Fibroblast of pulmonary artery (primary cell): ENCODE measurements around the gene HOMER2.

Source experiments
- DNase-seq: peaks from one replicate; pipeline ENCODE4 v3.0.0-alpha.2; 2010; ENCODE audit warnings: low read depth
- H3K4me3 ChIP-seq: replicated peaks from 2 replicates; pipeline ENCODE4 v1.5.1; 2011; ENCODE audit warnings: low read depth, mild to moderate bottlenecking, control low read depth, low read length, moderate library complexity
- CTCF ChIP-seq: IDR thresholded peaks from 2 replicates; pipeline ENCODE4 v1.5.1; 2011; ENCODE audit warnings: mild to moderate bottlenecking, control low read depth, low read length, inconsistent platforms; ENCODE audit errors: missing control alignments

Gene HOMER2

DNA sequence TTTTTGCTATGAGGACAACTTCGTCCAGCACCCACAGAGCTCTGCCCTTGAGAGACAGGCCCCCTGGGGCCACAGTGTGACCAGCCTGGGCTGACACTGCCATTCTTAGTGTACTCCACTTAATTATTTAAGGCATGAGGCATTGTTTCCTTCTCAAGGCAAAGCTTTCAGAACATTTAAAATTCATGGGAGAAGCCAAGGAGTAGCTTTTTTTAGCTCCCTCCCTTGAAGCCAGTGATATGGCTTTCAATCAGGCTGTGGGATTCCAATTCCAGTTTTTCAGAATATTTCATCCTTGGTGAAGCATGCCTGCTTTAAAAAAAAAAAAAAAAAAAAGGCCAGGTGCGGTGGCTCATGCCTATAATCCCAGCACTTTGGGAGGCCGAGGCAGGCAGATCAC lies 21.3 kb downstream of the HOMER2 start:
- no peak for DNase-seq
- TF ChIP-seq CTCF = no peak
- H3K4me3 ChIP-seq = no peak overlapping the region

- no peak for DNase-seq
- no peak for TF ChIP-seq CTCF
- H3K4me3 ChIP-seq = no peak overlapping the region
Measured at GRCh38 chr15:82930461-82930860, 22.1 kb downstream of the HOMER2 start.

- no peak overlapping the region for H3K4me3 ChIP-seq
- no peak for DNase-seq
- TF ChIP-seq CTCF = no peak
Measured at GRCh38 chr15:82928711-82929110, 23.8 kb downstream of the HOMER2 start.

DNA sequence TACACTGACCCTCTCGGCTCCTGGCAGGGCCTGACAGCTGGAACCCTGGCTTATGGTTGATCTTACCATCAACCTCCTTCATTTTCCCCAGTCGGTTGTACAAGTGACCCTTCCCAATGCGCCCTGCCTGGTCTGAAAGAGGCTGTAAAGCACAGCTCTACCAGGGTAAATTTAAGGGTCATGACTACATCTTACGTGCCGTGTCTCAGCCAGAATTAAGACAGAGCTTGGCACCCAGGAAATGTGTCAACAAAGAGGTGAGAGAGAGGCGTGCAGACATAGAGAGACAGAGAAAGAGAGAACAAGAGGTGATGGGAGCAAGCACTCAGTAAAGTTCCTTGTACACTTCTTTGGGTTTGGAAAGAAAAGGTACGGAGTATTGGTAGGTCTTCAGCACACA lies 28.8 kb downstream of the HOMER2 start:
- no peak for TF ChIP-seq CTCF
- no peak for DNase-seq
- no peak overlapping the region for H3K4me3 ChIP-seq

DNA sequence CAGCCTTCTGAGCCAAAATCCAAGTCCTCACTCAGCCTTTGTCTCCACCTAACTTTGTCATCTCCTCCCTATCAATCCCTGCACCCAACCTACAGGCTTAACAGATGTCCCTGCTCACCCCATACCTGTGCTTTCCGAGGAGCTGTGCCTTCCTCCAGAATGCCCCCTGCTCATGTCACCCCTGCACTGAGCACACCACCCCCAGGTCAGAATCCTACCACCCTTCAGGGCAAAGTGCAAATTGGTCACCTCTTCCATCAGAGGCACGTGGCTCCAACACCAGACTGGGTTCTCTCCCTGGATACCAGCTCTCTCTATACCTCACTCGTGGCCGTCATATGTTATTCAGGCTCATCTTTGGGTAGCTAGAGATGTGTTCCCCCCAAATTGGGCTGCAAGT lies 29.8 kb downstream of the HOMER2 start:
- DNase-seq = no peak
- H3K4me3 ChIP-seq = no peak overlapping the region
- no peak for TF ChIP-seq CTCF

DNA sequence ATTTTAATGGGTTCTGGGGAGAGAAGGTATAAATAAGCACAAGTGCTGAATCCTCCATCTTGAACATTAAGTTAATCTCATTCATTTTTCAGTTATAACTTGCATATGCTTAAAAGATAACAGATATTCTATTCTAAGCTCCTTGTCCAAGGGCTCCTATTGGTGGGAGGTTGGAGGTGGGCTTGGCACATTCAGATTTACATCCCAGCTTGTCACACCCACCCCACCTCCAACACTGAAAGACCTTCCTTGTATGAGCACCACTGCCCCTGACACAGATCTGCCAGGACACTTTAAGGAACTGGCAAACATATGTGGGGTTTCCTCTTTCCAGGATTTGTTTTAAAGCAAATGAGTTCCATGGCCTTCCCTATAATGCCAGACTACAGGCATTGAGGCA lies 30.6 kb downstream of the HOMER2 start:
- TF ChIP-seq CTCF = no peak

DNA sequence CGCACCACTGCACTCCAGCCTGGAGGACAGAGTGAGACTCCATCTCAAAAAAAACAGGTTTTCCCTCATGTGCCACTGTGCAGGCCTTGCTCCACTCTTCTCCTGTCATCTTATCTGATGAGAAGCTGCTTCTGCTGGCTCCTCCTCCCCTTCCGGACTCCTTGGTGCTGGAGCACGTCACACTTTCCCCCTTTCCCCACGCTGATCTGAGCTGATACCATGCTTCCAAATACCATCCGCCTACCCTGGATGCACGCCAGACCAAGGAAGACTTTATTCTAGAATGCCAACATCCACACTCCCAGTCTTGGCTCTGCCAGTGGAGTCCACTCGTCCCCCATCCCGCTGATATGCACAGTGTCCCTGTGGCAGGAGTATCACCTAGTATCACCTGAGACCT lies 31.3 kb downstream of the HOMER2 start:
- no peak for TF ChIP-seq CTCF
- H3K4me3 ChIP-seq = no peak overlapping the region
- no peak for DNase-seq

More for the DNA sequence above, 30.6 kb downstream of the HOMER2 start:
- no peak for DNase-seq
- no peak overlapping the region for H3K4me3 ChIP-seq
